ENCODE data around the gene KLHDC8A. TPM values are rescaled to one million over a fixed set of nuclear protein-coding genes. Genes with fewer than 3 reads are reported as not detected.

KLHDC8A gene
- total and polyA plus RNA-seq, 2 of the 4 experiments (the other 2 are of a cell fraction), result not detected

GRCh38 chr1:205332015-205332791, 24.5 kb downstream of the KLHDC8A start:
- Histone ChIP-seq H3K36me3 (ENCODE audit: control insufficient read depth, insufficient read depth, low read length) (no peaks in the 10 kb centered on the region), H2AK5ac (ENCODE audit: low read depth, low read length) (no peak overlapping the region), H3K18ac (ENCODE audit: low read depth, low read length) (no peak overlapping the region), H2AK9ac (replicated peaks; ENCODE audit: low read depth, low read length, poor library complexity) (no peak overlapping the region), H3K4me2 (ENCODE audit: low read depth, low read length) (no peak overlapping the region), H3K4me3 (ENCODE audit: insufficient read depth, low read depth, low read length) (no peak overlapping the region), H3K56ac (ENCODE audit: extremely low read depth, insufficient read depth, low read length) (no peak overlapping the region), H3K27me3 (ENCODE audit: control insufficient read depth, insufficient read depth, low read length) (peaks cover 53% of the 10 kb centered on the region), H2AFZ (replicated peaks; ENCODE audit: low read length, poor library complexity) (no peak overlapping the region), H3K9ac (ENCODE audit: low read depth, low read length) (no peak overlapping the region), H3K4me1 (ENCODE audit: control insufficient read depth, insufficient read depth, low read length) (peaks cover 6% of the 10 kb centered on the region; the same call in 1 of the 2 replicates), H4K8ac (ENCODE audit: low read depth in 2 of 2, low read length in 2 of 2) (no peak overlapping the region), H4K91ac (ENCODE audit: insufficient read depth, low read depth, low read length) (no peak overlapping the region), H3K9me3 (ENCODE audit: control insufficient read depth, insufficient read depth, low read length) (no peaks in the 10 kb centered on the region), H3K27ac (ENCODE audit: insufficient read depth, low read length) (no peak overlapping the region), H4K20me1 (ENCODE audit: insufficient read depth, low read length) (no peaks in the 10 kb centered on the region; the same call in 1 of the 2 replicates), H3K9me1 (ENCODE audit: insufficient read depth, low read length) (peaks cover 3% of the 10 kb centered on the region; the same call in 1 of the 2 replicates), H3K79me1 (ENCODE audit: low read depth in 1 of 2, low read length in 2 of 2) (no peaks in the 10 kb centered on the region), H4K5ac (ENCODE audit: low read depth, low read length) (no peak overlapping the region), H2BK5ac (ENCODE audit: low read depth, low read length, poor library complexity, severe bottlenecking) (no peak overlapping the region), H2BK15ac (ENCODE audit: low read depth, low read length) (no peak overlapping the region), H3K23ac (ENCODE audit: low read depth, low read length) (no peak overlapping the region), H3K14ac (replicated peaks; ENCODE audit: low read depth, low read length) (no peak overlapping the region), H2BK120ac (ENCODE audit: low read depth, low read length) (no peak overlapping the region), H2BK20ac (ENCODE audit: low read depth, low read length) (no peak overlapping the region), H3K4ac (ENCODE audit: low read depth, low read length) (no peak overlapping the region)
- intact Hi-C loops (cut with micrococcal nuclease) (no loop called here), in situ Hi-C loops (cut with MboI; ENCODE audit: low sequenced_read_pairs) (loop anchor here (10.0 kb wide), 1 partner anchor 347 kb away; no protein-coding TSS in a partner anchor), dilution Hi-C loops (cut with HindIII; ENCODE audit: low sequenced_read_pairs, unreplicated experiment) (no loop called here)
- ChIA-PET CTCF (interaction anchor here (0.8 to 1.2 kb wide), 3 partner anchors 21 to 153 kb away, joined by 3 to 5 read pairs (median 3); no protein-coding TSS in a partner anchor), POLR2A (ENCODE audit: unreplicated experiment) (no interaction called here)
- BruUV-seq (replicated peaks), result no TSS peak
- no peak for TF ChIP-seq CTCF (conservative IDR thresholded peaks at IDR 0.05; ENCODE audit: low read depth, low read length)
- no peak for TF ChIP-seq SMC3 (IDR thresholded peaks at IDR 0.05; ENCODE audit: low read depth, low read length)
- TF ChIP-seq MAFK (IDR thresholded peaks at IDR 0.05; ENCODE audit: low read depth, low read length), result no peak
- no peak for TF ChIP-seq BHLHE40 (IDR thresholded peaks at IDR 0.05; ENCODE audit: low read depth, low read length)
- ATAC-seq (ENCODE audit: low read depth) (no peak), DNase-seq (no peak)
- WGBS, 2 experiments (ENCODE audit: extremely low coverage in 2 of 2, insufficient read length in 1 of 2), result 63% methylated on average over 2 of the region's 11 CpGs; no CpG with 5 or more reads in 1 of the 2 experiments

Data from IMR-90 (cell line).